Kidney (tissue), 14 donors: ENCODE data around the gene FCHO1. TPM values are rescaled to one million over a fixed set of nuclear protein-coding genes. Genes with fewer than 3 reads are reported as not detected.

Experiments
- DNase-seq, 5 donors: peaks; one replicate each; pipeline ENCODE4 v3.0.0-alpha.2; 2013 to 2020
- FAIRE-seq: peaks from 2 replicates; lab custom pipeline; 2012; peaks lifted over from hg19 to GRCh38; lab: Jason Lieb, UNC
- H3K27ac ChIP-seq, 2 donors: one replicate each; pipeline ENCODE4 v1.7.0; 2013; ENCODE audit warnings: low read depth in 2 of 2, low read length in 2 of 2, inconsistent platforms in 1 of 2
- H3K27me3 ChIP-seq: one replicate; pipeline ENCODE4 v1.7.1; 2013; ENCODE audit warnings: low read length, inconsistent platforms; ENCODE audit not compliant: control insufficient read depth, insufficient read depth
- H3K36me3 ChIP-seq, 3 donors: one replicate each; pipeline versions ENCODE4 v1.7.0 to v1.7.1; 2013; ENCODE audit warnings: low read length in 3 of 3, control low read depth in 1 of 3, inconsistent platforms in 1 of 3; ENCODE audit not compliant: insufficient read depth in 3 of 3, control insufficient read depth in 2 of 3
- H3K4me1 ChIP-seq, 3 donors: one replicate each; pipeline versions ENCODE4 v1.7.0 to v1.7.1; 2013; ENCODE audit warnings: low read length in 3 of 3, inconsistent platforms in 1 of 3, low read depth in 1 of 3; ENCODE audit not compliant: control insufficient read depth in 2 of 3, insufficient read depth in 2 of 3
- H3K4me3 ChIP-seq, 3 donors: one replicate each; pipeline versions ENCODE4 v1.7.0 to v1.8.1; 2013; ENCODE audit warnings: low read length in 3 of 3, control low read depth in 1 of 3, inconsistent platforms in 1 of 3
- H3K9ac ChIP-seq, 3 donors: one replicate each; pipeline versions ENCODE4 v1.7.0 to v1.7.1; 2013; ENCODE audit warnings: low read length in 3 of 3, control low read depth in 1 of 3, inconsistent platforms in 1 of 3
- H3K9me3 ChIP-seq, 3 donors: one replicate each; pipeline versions ENCODE4 v1.7.0 to v1.7.1; 2013; ENCODE audit warnings: low read length in 3 of 3, control low read depth in 1 of 3, inconsistent platforms in 1 of 3; ENCODE audit not compliant: control insufficient read depth in 2 of 3, insufficient read depth in 1 of 3
- intact Hi-C: fragments of 100-400 bp; cut with DNase I; formaldehyde crosslinking; loops from one replicate; pipeline ENCODE4 v1.11.1; 2022
- polyA plus RNA-seq: library from polyadenylated mRNA; stranded (reverse); fragments of 350-450 nt; fragmentation: Illumina TruSeq; extraction: RNeasy Lipid Tissue Mini Kit (QIAGEN cat#74804); gene quantifications from one replicate; pipeline ENCODE4 v1.2.3, GENCODE V29; 2014; ENCODE audit warnings: low read depth, low replicate concordance; ENCODE audit not compliant: insufficient read depth
- total RNA-seq: library from RNA; stranded (reverse); fragmentation: NEBNext Ultra II Directional; extraction: Animal tissue kit (Norgen Biotek cat#: 25700); gene quantifications from one replicate; pipeline ENCODE4 v1.2.1, GENCODE V29; 2021
- TF ChIP-seq, protein P1 (sequence below): IDR thresholded peaks from 3 replicates; pipeline ENCODE4 v1.5.1; 2012; ENCODE audit warnings: mild to moderate bottlenecking, moderate library complexity, borderline replicate concordance; ENCODE audit not compliant: insufficient read depth; ENCODE audit errors: extremely low read depth
- donor health status: control.
- donor health status: control.
- donor health status: control.
- donor health status: control.
- donor health status: control.
- donor health status: DM: yes; HTN: yes; CAD: no.
- donor health status: Normal renal cell carcinoma (clear cell type).

The FCHO1 gene
- total and polyA plus RNA-seq, 2 donors from 2014 or later: 0.52 to 5.9 TPM

DNA sequence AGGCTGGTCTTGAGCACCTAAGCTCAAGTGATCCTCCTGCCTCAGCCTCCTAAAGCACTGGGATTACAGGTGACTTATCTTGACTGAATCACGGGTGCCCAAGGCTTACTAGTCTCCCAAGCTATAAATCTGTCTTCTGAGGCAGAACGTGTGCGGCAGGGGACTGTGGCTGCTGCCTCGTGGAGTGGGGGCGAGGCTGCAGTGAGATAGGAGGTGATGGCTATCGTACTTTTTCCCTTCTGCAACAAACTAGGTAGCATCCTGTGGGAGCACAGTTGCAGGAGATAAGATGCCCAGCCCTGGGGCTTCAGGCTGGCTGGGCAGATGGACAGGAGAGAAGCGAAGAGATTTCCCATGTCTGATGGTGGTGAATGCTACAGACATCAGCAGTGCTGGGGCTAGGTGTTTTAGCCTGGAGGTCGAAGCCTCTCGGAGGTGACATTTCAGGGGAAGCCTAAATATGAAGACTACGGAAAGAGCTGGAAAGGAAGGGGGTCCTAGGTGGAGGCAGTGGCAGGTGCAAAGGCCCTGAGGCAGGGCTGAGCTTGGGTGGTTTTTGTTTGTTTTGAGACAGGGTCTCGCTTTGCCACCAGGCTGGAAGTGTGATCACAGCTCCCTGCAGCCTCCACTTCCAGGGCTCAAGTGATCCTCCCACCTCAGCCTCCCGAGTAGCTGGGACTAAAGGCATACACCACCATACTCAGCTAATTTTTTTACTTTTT, 51.0 kb downstream of the FCHO1 start:
- TF ChIP-seq, protein P1, sequence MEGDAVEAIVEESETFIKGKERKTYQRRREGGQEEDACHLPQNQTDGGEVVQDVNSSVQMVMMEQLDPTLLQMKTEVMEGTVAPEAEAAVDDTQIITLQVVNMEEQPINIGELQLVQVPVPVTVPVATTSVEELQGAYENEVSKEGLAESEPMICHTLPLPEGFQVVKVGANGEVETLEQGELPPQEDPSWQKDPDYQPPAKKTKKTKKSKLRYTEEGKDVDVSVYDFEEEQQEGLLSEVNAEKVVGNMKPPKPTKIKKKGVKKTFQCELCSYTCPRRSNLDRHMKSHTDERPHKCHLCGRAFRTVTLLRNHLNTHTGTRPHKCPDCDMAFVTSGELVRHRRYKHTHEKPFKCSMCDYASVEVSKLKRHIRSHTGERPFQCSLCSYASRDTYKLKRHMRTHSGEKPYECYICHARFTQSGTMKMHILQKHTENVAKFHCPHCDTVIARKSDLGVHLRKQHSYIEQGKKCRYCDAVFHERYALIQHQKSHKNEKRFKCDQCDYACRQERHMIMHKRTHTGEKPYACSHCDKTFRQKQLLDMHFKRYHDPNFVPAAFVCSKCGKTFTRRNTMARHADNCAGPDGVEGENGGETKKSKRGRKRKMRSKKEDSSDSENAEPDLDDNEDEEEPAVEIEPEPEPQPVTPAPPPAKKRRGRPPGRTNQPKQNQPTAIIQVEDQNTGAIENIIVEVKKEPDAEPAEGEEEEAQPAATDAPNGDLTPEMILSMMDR: no peak

DNA sequence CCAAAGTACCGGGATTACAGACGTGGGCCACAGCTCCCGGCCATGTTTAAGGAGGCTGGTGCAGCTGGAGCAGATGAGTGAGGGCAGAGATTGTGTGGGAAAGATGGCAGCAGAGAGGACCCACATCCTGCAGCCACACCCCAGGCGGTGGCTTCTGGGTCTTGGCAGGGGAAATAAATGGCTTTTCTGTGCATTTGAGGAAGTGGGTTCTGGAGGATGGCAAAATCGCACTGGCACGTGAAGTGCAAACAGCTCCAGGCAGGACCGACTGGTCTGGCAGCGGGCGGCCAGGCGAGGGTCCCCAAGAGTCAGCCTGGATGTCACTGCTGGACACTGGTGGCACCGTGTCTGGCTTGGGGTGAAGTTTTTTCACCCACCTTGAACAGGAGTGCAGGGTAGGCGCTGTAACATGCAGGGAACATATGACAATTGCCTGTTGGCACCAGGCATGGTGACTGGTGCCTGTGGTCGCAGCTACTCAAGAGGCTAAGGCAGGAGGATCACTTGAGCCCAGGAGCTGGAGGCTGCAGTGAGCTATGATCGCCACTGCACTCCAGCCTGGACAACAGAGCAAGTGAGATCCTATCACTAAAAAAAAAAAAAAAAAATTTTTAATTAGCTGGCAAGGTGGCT, 52.1 kb downstream of the FCHO1 start:
- FAIRE-seq: no peak
- TF ChIP-seq, protein P1: no peak

More for the DNA sequence above, 51.0 kb downstream of the FCHO1 start:
- DNase-seq (no peak), FAIRE-seq (no peak)
- H3K4me3 ChIP-seq: no peak overlapping the region
- H3K27ac ChIP-seq: no peak overlapping the region
- H3K4me1 ChIP-seq: peaks cover 0 to 2% (median 0%) of the 10 kb centered on the region in 3 donors
- H3K9ac ChIP-seq: no peak overlapping the region
- H3K27me3 ChIP-seq: no peaks in the 10 kb centered on the region
- H3K36me3 ChIP-seq: no peaks in the 10 kb centered on the region
- H3K9me3 ChIP-seq: no peaks in the 10 kb centered on the region
- intact Hi-C loops: no loop called here

DNA sequence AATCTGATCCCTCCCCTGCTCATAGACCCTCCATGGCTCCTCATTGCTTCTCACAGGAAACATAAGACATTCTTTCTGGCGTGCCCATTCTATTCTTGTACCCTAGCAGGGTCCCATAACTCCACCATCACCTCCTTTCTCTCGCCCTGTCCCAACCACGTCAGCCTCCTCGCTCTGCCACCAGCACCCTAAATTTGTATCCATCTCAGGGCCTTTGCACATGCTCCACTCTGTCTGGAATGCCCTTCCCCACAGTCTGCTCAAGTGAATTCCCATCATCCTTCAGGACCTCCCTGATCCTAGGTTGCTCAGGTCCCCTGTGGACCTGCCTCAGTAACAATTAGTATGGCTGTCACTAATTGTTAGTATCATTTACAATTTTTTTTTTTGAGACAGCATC, 54.1 kb downstream of the FCHO1 start:
- FAIRE-seq: no peak

More for the DNA sequence above, 52.1 kb downstream of the FCHO1 start:
- Histone ChIP-seq H3K36me3 (no peaks in the 10 kb centered on the region), H3K4me3 (no peak overlapping the region), H3K9ac (no peak overlapping the region), H3K4me1 (no peaks in the 10 kb centered on the region), H3K27ac (no peak overlapping the region), H3K9me3 (no peaks in the 10 kb centered on the region), H3K27me3 (no peaks in the 10 kb centered on the region)
- no peak for DNase-seq
- intact Hi-C loops: no loop called here

More for the DNA sequence above, 54.1 kb downstream of the FCHO1 start:
- Histone ChIP-seq H3K9ac (no peak overlapping the region), H3K27me3 (no peaks in the 10 kb centered on the region), H3K36me3 (no peaks in the 10 kb centered on the region), H3K27ac (no peak overlapping the region), H3K4me3 (no peak overlapping the region), H3K9me3 (no peaks in the 10 kb centered on the region), H3K4me1 (no peaks in the 10 kb centered on the region)
- intact Hi-C loops: no loop called here
- TF ChIP-seq, protein P1: no peak
- no peak for DNase-seq
